ENCODE data around the gene EPHA5. TPM values are rescaled to one million over a fixed set of nuclear protein-coding genes. Genes with fewer than 3 reads are reported as not detected.

EPHA5 gene
- polyA plus RNA-seq, 6 donors from 2014 or later, result not detected

GRCh38 chr4:65597697-65598096 lies 72.6 kb downstream of the EPHA5 start:
- H3K27ac Mint-ChIP-seq, result no peak overlapping the region
- ATAC-seq (ENCODE audit: low read depth in 2 of 2) (no peak), DNase-seq (no peak)
- H3K4me1 Mint-ChIP-seq, result no peaks in the 10 kb centered on the region
- H3K4me3 Mint-ChIP-seq, result no peak overlapping the region
- H3K36me3 Mint-ChIP-seq, result no peaks in the 10 kb centered on the region
- H3K27me3 Mint-ChIP-seq, result no peaks in the 10 kb centered on the region
- H3K9me3 Mint-ChIP-seq, result peaks cover 0 to 3% (median 0%) of the 10 kb centered on the region in 7 donors

DNA sequence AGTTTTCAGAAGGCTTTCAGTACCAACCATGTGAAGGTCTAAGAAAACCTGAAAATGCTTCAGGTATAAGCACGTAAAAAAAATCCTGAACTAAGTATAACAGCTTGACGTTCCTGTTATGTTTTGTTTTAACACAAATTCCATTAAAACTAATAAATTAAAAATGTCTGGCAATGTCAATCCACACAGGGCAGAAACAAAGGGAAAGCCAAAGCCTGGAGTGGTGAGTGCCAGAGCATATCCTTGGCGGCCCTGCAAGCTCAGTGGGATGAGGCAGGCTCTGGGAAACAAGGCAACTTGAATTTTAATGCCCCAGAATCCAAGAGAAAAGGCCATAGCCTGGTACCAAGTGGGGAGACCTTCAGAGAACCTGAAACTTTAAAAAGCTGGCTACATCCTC lies 78.2 kb downstream of the EPHA5 start:
- H3K4me1 Mint-ChIP-seq, result no peaks in the 10 kb centered on the region
- H3K27ac Mint-ChIP-seq, result no peak overlapping the region
- H3K4me3 Mint-ChIP-seq, result no peak overlapping the region
- no peaks in the 10 kb centered on the region for H3K27me3 Mint-ChIP-seq
- no peaks in the 10 kb centered on the region for H3K36me3 Mint-ChIP-seq
- peaks cover 0 to 2% (median 0%) of the 10 kb centered on the region in 7 donors for H3K9me3 Mint-ChIP-seq
- ATAC-seq (ENCODE audit: low read depth in 2 of 2), result no peak
- no peak for DNase-seq

GRCh38 chr4:65589921-65590320 lies 80.4 kb downstream of the EPHA5 start:
- DNase-seq (no peak), ATAC-seq (ENCODE audit: low read depth in 2 of 2) (no peak)
- no peaks in the 10 kb centered on the region for H3K4me1 Mint-ChIP-seq
- H3K4me3 Mint-ChIP-seq, result no peak overlapping the region
- no peaks in the 10 kb centered on the region for H3K9me3 Mint-ChIP-seq
- no peaks in the 10 kb centered on the region for H3K27me3 Mint-ChIP-seq
- H3K27ac Mint-ChIP-seq, result no peak overlapping the region
- H3K36me3 Mint-ChIP-seq, result no peaks in the 10 kb centered on the region

DNA sequence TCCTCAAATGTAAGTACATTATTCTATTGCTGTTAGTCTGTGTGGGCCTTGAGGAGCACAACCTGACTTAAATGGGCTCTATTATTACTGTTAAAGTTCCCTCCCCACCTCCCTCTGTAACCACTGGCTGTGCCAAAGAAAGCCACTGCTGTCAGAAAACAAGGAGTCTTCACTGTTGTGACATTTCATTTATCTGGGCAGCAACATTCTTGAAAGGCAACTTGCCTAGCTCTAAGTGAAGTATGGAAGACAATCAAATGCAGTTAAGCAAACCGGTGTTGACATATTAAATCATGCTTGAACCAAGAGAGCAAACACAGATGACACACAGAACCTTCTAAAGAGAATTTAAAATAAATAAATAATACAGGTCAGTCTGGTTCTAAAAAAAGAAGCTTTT lies 81.0 kb downstream of the EPHA5 start:
- DNase-seq, result no peak
- Mint-ChIP-seq H3K36me3 (no peaks in the 10 kb centered on the region), H3K27ac (peak overlapping the region in 1 of 6 donors; percentile 68), H3K9me3 (no peaks in the 10 kb centered on the region), H3K4me3 (no peak overlapping the region), H3K4me1 (no peaks in the 10 kb centered on the region), H3K27me3 (no peaks in the 10 kb centered on the region)
- ATAC-seq (ENCODE audit: low read depth in 2 of 2), result no peak

GRCh38 chr4:65580551-65580950 lies 89.7 kb downstream of the EPHA5 start:
- Mint-ChIP-seq H3K9me3 (peaks cover 0 to 2% (median 0%) of the 10 kb centered on the region in 7 donors), H3K4me1 (no peaks in the 10 kb centered on the region), H3K36me3 (no peaks in the 10 kb centered on the region), H3K4me3 (no peak overlapping the region), H3K27me3 (no peaks in the 10 kb centered on the region), H3K27ac (no peak overlapping the region)
- ATAC-seq (ENCODE audit: low read depth in 2 of 2), result no peak
- DNase-seq, result no peak

DNA sequence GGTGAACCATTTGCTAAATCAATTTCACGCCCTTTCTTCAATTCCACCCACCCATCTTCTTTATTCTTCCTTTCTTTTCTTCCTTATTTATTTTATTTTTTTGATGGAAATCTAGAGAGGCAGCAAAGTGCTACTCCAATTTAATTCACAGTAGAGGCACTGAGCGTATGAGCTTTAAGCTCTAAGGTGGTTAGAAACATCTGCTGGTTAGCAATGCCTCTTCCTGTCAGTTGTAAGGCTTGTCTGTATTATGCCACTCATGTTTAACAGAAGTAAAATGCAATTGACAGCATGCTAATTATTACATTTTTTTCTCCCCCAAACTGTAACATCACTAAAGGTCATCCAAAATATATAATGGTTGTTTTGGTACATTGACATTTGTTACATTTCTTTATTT lies 103.8 kb downstream of the EPHA5 start:
- DNase-seq (no peak), ATAC-seq (ENCODE audit: low read depth in 2 of 2) (no peak)
- Mint-ChIP-seq H3K4me1 (no peaks in the 10 kb centered on the region), H3K36me3 (no peaks in the 10 kb centered on the region), H3K27ac (no peak overlapping the region), H3K27me3 (no peaks in the 10 kb centered on the region), H3K9me3 (no peaks in the 10 kb centered on the region), H3K4me3 (no peak overlapping the region)

GRCh38 chr4:65561164-65561563 lies 109.1 kb downstream of the EPHA5 start:
- no peak overlapping the region for H3K27ac Mint-ChIP-seq
- H3K9me3 Mint-ChIP-seq, result no peaks in the 10 kb centered on the region
- no peak for ATAC-seq (ENCODE audit: low read depth in 2 of 2)
- no peak overlapping the region for H3K4me3 Mint-ChIP-seq
- no peak for DNase-seq
- no peaks in the 10 kb centered on the region for H3K4me1 Mint-ChIP-seq
- no peaks in the 10 kb centered on the region for H3K27me3 Mint-ChIP-seq
- no peaks in the 10 kb centered on the region for H3K36me3 Mint-ChIP-seq

DNA sequence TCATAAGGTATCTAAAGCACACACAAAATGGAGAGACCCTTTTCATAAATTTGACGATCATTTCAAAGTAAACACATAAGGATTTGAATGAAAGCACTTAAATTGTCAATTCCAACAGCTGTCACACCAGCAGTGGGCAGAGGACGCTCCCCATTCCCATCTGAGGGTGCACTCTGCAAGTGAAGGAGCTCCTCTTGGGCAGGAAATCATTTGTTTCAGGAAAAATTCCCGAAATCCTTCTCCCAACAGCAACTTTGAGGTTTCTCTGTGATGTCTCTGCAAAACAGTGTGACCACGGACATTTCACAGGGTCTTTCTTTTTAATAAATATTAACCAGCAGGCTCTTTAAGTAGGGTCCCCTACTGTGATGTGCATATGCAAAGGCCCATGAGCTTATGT lies 111.0 kb downstream of the EPHA5 start:
- Mint-ChIP-seq H3K9me3 (no peaks in the 10 kb centered on the region), H3K27ac (no peak overlapping the region), H3K27me3 (no peaks in the 10 kb centered on the region), H3K36me3 (no peaks in the 10 kb centered on the region), H3K4me1 (no peaks in the 10 kb centered on the region), H3K4me3 (no peak overlapping the region)
- ATAC-seq (ENCODE audit: low read depth in 2 of 2) (no peak), DNase-seq (no peak)

- H3K27ac Mint-ChIP-seq, result no peak overlapping the region
- H3K4me3 Mint-ChIP-seq, result no peak overlapping the region
- DNase-seq, result no peak
- H3K36me3 Mint-ChIP-seq, result no peaks in the 10 kb centered on the region
- peaks cover 0 to under 1% (median 0%) of the 10 kb centered on the region in 7 donors for H3K9me3 Mint-ChIP-seq
- H3K27me3 Mint-ChIP-seq, result no peaks in the 10 kb centered on the region
- no peak for ATAC-seq (ENCODE audit: low read depth in 2 of 2)
- no peaks in the 10 kb centered on the region for H3K4me1 Mint-ChIP-seq
Observed at GRCh38 chr4:65552057-65552456, 118.2 kb downstream of the EPHA5 start.

GRCh38 chr4:65550500-65550899 lies 119.8 kb downstream of the EPHA5 start:
- H3K4me1 Mint-ChIP-seq, result no peaks in the 10 kb centered on the region
- no peaks in the 10 kb centered on the region for H3K27me3 Mint-ChIP-seq
- H3K36me3 Mint-ChIP-seq, result no peaks in the 10 kb centered on the region
- peaks cover 0 to 4% (median 0%) of the 10 kb centered on the region in 7 donors for H3K9me3 Mint-ChIP-seq
- DNase-seq (no peak), ATAC-seq (ENCODE audit: low read depth in 2 of 2) (no peak)
- H3K27ac Mint-ChIP-seq, result no peak overlapping the region
- no peak overlapping the region for H3K4me3 Mint-ChIP-seq

GRCh38 chr4:65546882-65547416 lies 123.3 kb downstream of the EPHA5 start:
- no peak for ATAC-seq (ENCODE audit: low read depth in 2 of 2)
- no peaks in the 10 kb centered on the region for H3K4me1 Mint-ChIP-seq
- peaks cover 0 to 4% (median 2%) of the 10 kb centered on the region in 7 donors for H3K9me3 Mint-ChIP-seq
- no peaks in the 10 kb centered on the region for H3K36me3 Mint-ChIP-seq
- H3K27me3 Mint-ChIP-seq, result no peaks in the 10 kb centered on the region
- no peak for DNase-seq
- no peak overlapping the region for H3K27ac Mint-ChIP-seq
- no peak overlapping the region for H3K4me3 Mint-ChIP-seq

- Mint-ChIP-seq H3K4me3 (no peak overlapping the region), H3K27ac (no peak overlapping the region), H3K27me3 (no peaks in the 10 kb centered on the region), H3K9me3 (peaks cover 0 to 4% (median 0%) of the 10 kb centered on the region in 7 donors), H3K4me1 (no peaks in the 10 kb centered on the region), H3K36me3 (no peaks in the 10 kb centered on the region)
- DNase-seq (no peak), ATAC-seq (ENCODE audit: low read depth in 2 of 2) (no peak)
Observed at GRCh38 chr4:65538571-65538970, 131.7 kb downstream of the EPHA5 start.

- DNase-seq (no peak), ATAC-seq (ENCODE audit: low read depth in 2 of 2) (no peak)
- Mint-ChIP-seq H3K9me3 (peaks cover 0 to 7% (median 0%) of the 10 kb centered on the region in 7 donors), H3K27ac (no peak overlapping the region), H3K27me3 (no peaks in the 10 kb centered on the region), H3K4me3 (no peak overlapping the region), H3K36me3 (no peaks in the 10 kb centered on the region), H3K4me1 (no peaks in the 10 kb centered on the region)
Observed at GRCh38 chr4:65535113-65535512, 135.2 kb downstream of the EPHA5 start.

- Mint-ChIP-seq H3K4me3 (no peak overlapping the region), H3K4me1 (no peaks in the 10 kb centered on the region), H3K27ac (no peak overlapping the region), H3K9me3 (peaks cover 0 to 9% (median 1%) of the 10 kb centered on the region in 7 donors), H3K27me3 (no peaks in the 10 kb centered on the region), H3K36me3 (no peaks in the 10 kb centered on the region)
- DNase-seq (no peak), ATAC-seq (ENCODE audit: low read depth in 2 of 2) (no peak)
Observed at GRCh38 chr4:65521666-65522065, 148.6 kb downstream of the EPHA5 start.

- peaks cover 0 to 4% (median 0%) of the 10 kb centered on the region in 7 donors for H3K9me3 Mint-ChIP-seq
- no peak overlapping the region for H3K27ac Mint-ChIP-seq
- DNase-seq (no peak), ATAC-seq (ENCODE audit: low read depth in 2 of 2) (no peak)
- no peaks in the 10 kb centered on the region for H3K27me3 Mint-ChIP-seq
- H3K36me3 Mint-ChIP-seq, result no peaks in the 10 kb centered on the region
- no peaks in the 10 kb centered on the region for H3K4me1 Mint-ChIP-seq
- no peak overlapping the region for H3K4me3 Mint-ChIP-seq
Observed at GRCh38 chr4:65515646-65516045, 154.6 kb downstream of the EPHA5 start.
